Heart left ventricle (tissue), 16 donors: Measurements from ENCODE around the gene SOWAHC. TPM values are rescaled to one million over a fixed set of nuclear protein-coding genes. Genes with fewer than 3 reads are reported as not detected.
"Not testable (repeated sequence)": the region's sequence is repeated elsewhere in the genome, so short reads cannot be mapped to it uniquely, and the experiment has no call there.

Experiments used
- ATAC-seq, 4 donors: fragments of 200-7000 bp; cut with Tn5 transposase; one replicate each; pipeline ENCODE4 v1.9.1; 2020 to 2022; ENCODE audit warnings: moderate library complexity in 4 of 4, mild to moderate bottlenecking in 3 of 4, moderate number of reproducible peaks in 1 of 4
- DNase-seq, 5 donors: peaks; one replicate each; pipeline ENCODE4 v3.0.0-alpha.2; 2020
- H3K27ac ChIP-seq, 12 donors: fragments of 200-600 bp; sonication (generic) in 4 of 12; one replicate each; pipeline versions ENCODE4 v1.5.0 to v1.8.0; 2016 to 2022; ENCODE audit warnings: mild to moderate bottlenecking in 2 of 12
- H3K27me3 ChIP-seq, 9 donors: fragments of 200-600 bp; sonication (generic) in 2 of 9; one replicate each; pipeline versions ENCODE4 v1.5.1 to v1.8.0; 2016 to 2022; ENCODE audit warnings: mild to moderate bottlenecking in 3 of 9
- H3K36me3 ChIP-seq, 9 donors: fragments of 200-600 bp; sonication (generic) in 2 of 9; one replicate each; pipeline versions ENCODE4 v1.5.0 to v1.8.0; 2018 to 2022; ENCODE audit warnings: mild to moderate bottlenecking in 2 of 9
- H3K4me1 ChIP-seq, 12 donors: fragments of 200-600 bp; sonication (generic) in 4 of 12; one replicate each; pipeline versions ENCODE4 v1.5.0 to v1.8.0; 2016 to 2022; ENCODE audit warnings: mild to moderate bottlenecking in 3 of 12
- H3K4me3 ChIP-seq, 12 donors: fragments of 200-600 bp; sonication (generic) in 4 of 12; one replicate each; pipeline versions ENCODE4 v1.5.0 to v1.8.0; 2017 to 2022; ENCODE audit warnings: mild to moderate bottlenecking in 9 of 12, moderate library complexity in 4 of 12
- H3K9me3 ChIP-seq, 12 donors: fragments of 200-600 bp; sonication (generic) in 4 of 12; one replicate each; pipeline versions ENCODE4 v1.5.0 to v1.8.0; 2016 to 2022; ENCODE audit warnings: mild to moderate bottlenecking in 1 of 12
- POLR2A ChIP-seq, 2 donors: fragments of 450-650 bp; IDR thresholded peaks; one replicate each; pipeline ENCODE4 v1.6.1; 2017; ENCODE audit warnings: antibody characterized with exemption in 2 of 2, mild to moderate bottlenecking in 2 of 2, moderate library complexity in 2 of 2
- WGBS, 4 donors: extraction: QIAGEN DNeasy Blood & Tissue Kit in 2 of 4; methylation state at CpG; one replicate each; pipeline versions ENCODE4 v1.1.5 to v1.1.7; 2013 to 2018; 5-methylcytosine and 5-hydroxymethylcytosine counted together
- intact Hi-C, 10 donors: fragments of 100-400 bp; cut with DNase I; formaldehyde crosslinking; loops; one replicate each; pipeline versions ENCODE4 v1.11.1 to v1.14.2; 2022
- polyA plus RNA-seq, 2 donors: library from polyadenylated mRNA; stranded (reverse); fragments of 200-250 nt; gene quantifications; one replicate each; pipeline ENCODE4 v1.2.3, GENCODE V29; 2013
- total RNA-seq, 9 donors: library from RNA; depleted of rRNA in 2 of 9; stranded (reverse); fragments of >200 nt in 2 of 9; fragmentation: NEBNext Ultra II Directional in 3 of 9; extraction: Animal tissue kit (Norgen Biotek cat#: 25700) in 3 of 9; gene quantifications; one replicate each; pipeline versions ENCODE4 v1.1.0 to v1.2.4, GENCODE V29; 2016 to 2023
- TF ChIP-seq, protein P1 (sequence below), 12 donors: fragments of 200-600 bp; sonication (generic) in 4 of 12; IDR thresholded peaks; one replicate each; pipeline versions ENCODE4 v1.5.0 to v1.8.0; 2018 to 2022; ENCODE audit warnings: antibody characterized with exemption in 12 of 12, mild to moderate bottlenecking in 5 of 12
- donor health status: ischemic (EF 13 %, LVEDD 7.1; RV severe dilation, severe dysfunction).
- donor health status: healthy with polysubstance abuse.
- donor health status: DM: no; HTN: yes; CAD: no.
- donor health status: DM: no; HTN: no; CAD: no.
- donor health status: ischemic (EF 25% LVEDD 6.9; RV normal size, moderate dysfunction).
- donor health status: ischemic (EF 25% LVEDD 5.7; RV mildly dilated, moderate dysfunction).
- donor health status: healthy.
- donor health status: DM: yes; HTN: yes; CAD: no.
- donor health status: ischemic (EF 35%, LVEDD 5.7; RV mildly dilated, moderate dysfunction).
- donor health status: nonischemic (EF 11% LVEDD 7.7; RV severe dilation, severe dysfunction).
- donor health status: DM: yes; HTN: yes; CAD: no.
- donor health status: PGD.
- donor health status: ischemic (EF 29% LVEDD 5.4; RV normal size, mild dysfunction).
- donor health status: nonischemic (EF 23%, LVEDD 6.1; RV moderate dilation, normal function).

Gene SOWAHC
- total and polyA plus RNA-seq, 11 donors: 0.91 to 4.2 (median 1.8) TPM

- peak overlapping the region in 1 of 12 donors; percentile 75 for H3K27ac ChIP-seq
- WGBS, 4 donors: 89 to 95% (median 92%) methylated on average over 1 of the region's 1 CpG
These were observed 22.2 kb downstream of the SOWAHC start for GRCh38 chr2:109636317-109636716.

GRCh38 chr2:109637749-109638570 is 23.8 kb downstream of the SOWAHC start:
- TF ChIP-seq, protein P1, sequence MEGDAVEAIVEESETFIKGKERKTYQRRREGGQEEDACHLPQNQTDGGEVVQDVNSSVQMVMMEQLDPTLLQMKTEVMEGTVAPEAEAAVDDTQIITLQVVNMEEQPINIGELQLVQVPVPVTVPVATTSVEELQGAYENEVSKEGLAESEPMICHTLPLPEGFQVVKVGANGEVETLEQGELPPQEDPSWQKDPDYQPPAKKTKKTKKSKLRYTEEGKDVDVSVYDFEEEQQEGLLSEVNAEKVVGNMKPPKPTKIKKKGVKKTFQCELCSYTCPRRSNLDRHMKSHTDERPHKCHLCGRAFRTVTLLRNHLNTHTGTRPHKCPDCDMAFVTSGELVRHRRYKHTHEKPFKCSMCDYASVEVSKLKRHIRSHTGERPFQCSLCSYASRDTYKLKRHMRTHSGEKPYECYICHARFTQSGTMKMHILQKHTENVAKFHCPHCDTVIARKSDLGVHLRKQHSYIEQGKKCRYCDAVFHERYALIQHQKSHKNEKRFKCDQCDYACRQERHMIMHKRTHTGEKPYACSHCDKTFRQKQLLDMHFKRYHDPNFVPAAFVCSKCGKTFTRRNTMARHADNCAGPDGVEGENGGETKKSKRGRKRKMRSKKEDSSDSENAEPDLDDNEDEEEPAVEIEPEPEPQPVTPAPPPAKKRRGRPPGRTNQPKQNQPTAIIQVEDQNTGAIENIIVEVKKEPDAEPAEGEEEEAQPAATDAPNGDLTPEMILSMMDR (IDR thresholded peaks at IDR 0.05): no peak
- no peaks in the 10 kb centered on the region for H3K9me3 ChIP-seq
- H3K4me3 ChIP-seq: no peak overlapping the region
- DNase-seq: no peak
- peak overlapping the region in 1 of 12 donors; percentile 71 for H3K27ac ChIP-seq
- peak in 2 of 4 donors; percentile 44 to 54 for ATAC-seq
- H3K36me3 ChIP-seq: no peaks in the 10 kb centered on the region
- peaks cover 0 to 34% (median 0%) of the 10 kb centered on the region in 12 donors for H3K4me1 ChIP-seq
- intact Hi-C loops: no loop called here
- no peaks in the 10 kb centered on the region for H3K27me3 ChIP-seq
- WGBS, 4 donors: 72 to 81% (median 75%) methylated on average over 9 of the region's 9 CpGs

More at GRCh38 chr2:109636317-109636716, 22.2 kb downstream of the SOWAHC start:
- Histone ChIP-seq H3K4me3 (no peak overlapping the region), H3K27me3 (no peaks in the 10 kb centered on the region), H3K4me1 (peaks cover 0 to 35% (median 0%) of the 10 kb centered on the region in 12 donors), H3K36me3 (no peaks in the 10 kb centered on the region), H3K9me3 (no peaks in the 10 kb centered on the region)
- intact Hi-C loops: no loop called here
- DNase-seq: no peak
- ATAC-seq: peak in 1 of 4 donors; percentile 49
- no peak for TF ChIP-seq POLR2A (IDR thresholded peaks at IDR 0.05)
- TF ChIP-seq, protein P1 (IDR thresholded peaks at IDR 0.05): no peak

GRCh38 chr2:109638795-109639194 is 24.6 kb downstream of the SOWAHC start:
- ATAC-seq (no peak), DNase-seq (no peak)
- H3K27ac ChIP-seq: no peak overlapping the region
- H3K9me3 ChIP-seq: no peaks in the 10 kb centered on the region
- intact Hi-C loops: no loop called here
- no peak for TF ChIP-seq POLR2A (IDR thresholded peaks at IDR 0.05)
- TF ChIP-seq, protein P1 (IDR thresholded peaks at IDR 0.05): no peak
- no peaks in the 10 kb centered on the region for H3K27me3 ChIP-seq
- peaks cover 0 to 31% (median 0%) of the 10 kb centered on the region in 12 donors for H3K4me1 ChIP-seq
- H3K36me3 ChIP-seq: no peaks in the 10 kb centered on the region
- 63 to 83% (median 69%) methylated on average over 3 of the region's 3 CpGs for WGBS, 4 donors
- H3K4me3 ChIP-seq: no peak overlapping the region

GRCh38 chr2:109640000-109640399 is 25.8 kb downstream of the SOWAHC start:
- intact Hi-C loops, H3K9me3 ChIP-seq, H3K27ac ChIP-seq, H3K27me3 ChIP-seq, H3K4me3 ChIP-seq, ATAC-seq, H3K36me3 ChIP-seq, DNase-seq: not testable (repeated sequence)
- peaks cover 0 to 43% (median 6%) of the 10 kb centered on the region in 12 donors for H3K4me1 ChIP-seq
- 94 to 98% (median 96%) methylated on average over 9 of the region's 9 CpGs for WGBS, 4 donors
